ENCODE results near the gene FCHO2. TPM values are rescaled to one million over a fixed set of nuclear protein-coding genes. Genes with fewer than 3 reads are reported as not detected.

The FCHO2 gene
- total RNA-seq, 1 experiment from 2014 or later = 14.9 TPM

- no peak overlapping the region for H3K27ac Mint-ChIP-seq
- no peak for TF ChIP-seq ATF2 (CRISPR knock-in tag; IDR thresholded peaks at IDR 0.05; ENCODE audit: borderline replicate concordance, low read depth)
- TF ChIP-seq PRDM15 (CRISPR knock-in tag; IDR thresholded peaks at IDR 0.05) = no peak
- TF ChIP-seq ZNF423 (CRISPR knock-in tag; IDR thresholded peaks at IDR 0.05) = no peak
- no peak for TF ChIP-seq CBFB (CRISPR knock-in tag; IDR thresholded peaks at IDR 0.05; ENCODE audit: low read depth)
- TF ChIP-seq RORB (CRISPR knock-in tag; IDR thresholded peaks at IDR 0.05) = no peak
- no peak for TF ChIP-seq GTF2I (CRISPR knock-in tag; conservative IDR thresholded peaks at IDR 0.05)
- no peak for TF ChIP-seq NR1H2 (CRISPR knock-in tag; IDR thresholded peaks at IDR 0.05)
- no peak for TF ChIP-seq AR (CRISPR knock-in tag; IDR thresholded peaks at IDR 0.05)
- TF ChIP-seq JUN (CRISPR knock-in tag; IDR thresholded peaks at IDR 0.05) = no peak
- TF ChIP-seq ZNF232 (CRISPR knock-in tag; IDR thresholded peaks at IDR 0.05) = no peak
- peaks cover 3% of the 10 kb centered on the region; the same call in 1 of the 2 replicates for H3K36me3 Mint-ChIP-seq
- H3K27me3 Mint-ChIP-seq (ENCODE audit: low read depth) = no peaks in the 10 kb centered on the region
- H3K4me3 Mint-ChIP-seq = no peak overlapping the region
- DNase-seq (ENCODE audit: low spot score) (no peak), ATAC-seq (no peak)
- CTCF ChIA-PET = no interaction called here
- no peaks in the 10 kb centered on the region for H3K9me3 Mint-ChIP-seq
- POLR2A ChIA-PET = no interaction called here
- no peaks in the 10 kb centered on the region for H3K4me1 Mint-ChIP-seq
Measured at GRCh38 chr5:72999916-73000315, 44.1 kb downstream of the FCHO2 start.

GRCh38 chr5:73005886-73006285 is 50.0 kb downstream of the FCHO2 start:
- DNase-seq (ENCODE audit: low spot score) (no peak), ATAC-seq (no peak)
- no peaks in the 10 kb centered on the region for H3K27me3 Mint-ChIP-seq (ENCODE audit: low read depth)
- POLR2A ChIA-PET = no interaction called here
- no peak overlapping the region; the same call in 1 of the 2 replicates for H3K27ac Mint-ChIP-seq
- H3K4me1 Mint-ChIP-seq = peaks cover 16% of the 10 kb centered on the region
- H3K36me3 Mint-ChIP-seq = no peaks in the 10 kb centered on the region
- H3K9me3 Mint-ChIP-seq = no peaks in the 10 kb centered on the region
- TF ChIP-seq ZNF671 (CRISPR knock-in tag; IDR thresholded peaks at IDR 0.05) = no peak
- no peak for TF ChIP-seq JUN (CRISPR knock-in tag; IDR thresholded peaks at IDR 0.05)
- no peak for TF ChIP-seq EMX1 (CRISPR knock-in tag; IDR thresholded peaks at IDR 0.05)
- TF ChIP-seq RELA (CRISPR knock-in tag; IDR thresholded peaks at IDR 0.05; ENCODE audit: borderline replicate concordance) = no peak
- no peak for TF ChIP-seq ESRRA (CRISPR knock-in tag; IDR thresholded peaks at IDR 0.05; ENCODE audit: borderline replicate concordance)
- no peak for TF ChIP-seq ARID4B (CRISPR knock-in tag; IDR thresholded peaks at IDR 0.05; ENCODE audit: borderline replicate concordance)
- TF ChIP-seq ETV6 (CRISPR knock-in tag; IDR thresholded peaks at IDR 0.05) = no peak
- no peak for TF ChIP-seq ZBTB21 (CRISPR knock-in tag; IDR thresholded peaks at IDR 0.05; ENCODE audit: borderline replicate concordance)
- CTCF ChIA-PET = interaction anchor here (1.1 to 1.6 kb wide), 3 partner anchors 50 to 211 kb away, joined by 3 to 4 read pairs (median 3); partner anchors contain the start of gene FCHO2
- H3K4me3 Mint-ChIP-seq = no peak overlapping the region
